Hematopoietic multipotent progenitor cell (in vitro differentiated cells): ENCODE data around the gene RUSF1. TPM values are rescaled to one million over a fixed set of nuclear protein-coding genes. Genes with fewer than 3 reads are reported as not detected.
"Not testable (repeated sequence)": the region's sequence is repeated elsewhere in the genome, so short reads cannot be mapped to it uniquely, and the experiment has no call there.

ENCODE experiments used
- DNase-seq, 3 donors: peaks; one replicate each; pipeline ENCODE4 v3.0.0-alpha.2; 2011 to 2015; ENCODE audit warnings: low read depth in 2 of 3, low spot score in 2 of 3
- total RNA-seq: library from RNA; depleted of rRNA; stranded (reverse); fragments of >200 nt; gene quantifications from one replicate; pipeline ENCODE4 v1.2.3, GENCODE V29; 2012

The RUSF1 gene
- total RNA-seq: 83.2 TPM

DNA sequence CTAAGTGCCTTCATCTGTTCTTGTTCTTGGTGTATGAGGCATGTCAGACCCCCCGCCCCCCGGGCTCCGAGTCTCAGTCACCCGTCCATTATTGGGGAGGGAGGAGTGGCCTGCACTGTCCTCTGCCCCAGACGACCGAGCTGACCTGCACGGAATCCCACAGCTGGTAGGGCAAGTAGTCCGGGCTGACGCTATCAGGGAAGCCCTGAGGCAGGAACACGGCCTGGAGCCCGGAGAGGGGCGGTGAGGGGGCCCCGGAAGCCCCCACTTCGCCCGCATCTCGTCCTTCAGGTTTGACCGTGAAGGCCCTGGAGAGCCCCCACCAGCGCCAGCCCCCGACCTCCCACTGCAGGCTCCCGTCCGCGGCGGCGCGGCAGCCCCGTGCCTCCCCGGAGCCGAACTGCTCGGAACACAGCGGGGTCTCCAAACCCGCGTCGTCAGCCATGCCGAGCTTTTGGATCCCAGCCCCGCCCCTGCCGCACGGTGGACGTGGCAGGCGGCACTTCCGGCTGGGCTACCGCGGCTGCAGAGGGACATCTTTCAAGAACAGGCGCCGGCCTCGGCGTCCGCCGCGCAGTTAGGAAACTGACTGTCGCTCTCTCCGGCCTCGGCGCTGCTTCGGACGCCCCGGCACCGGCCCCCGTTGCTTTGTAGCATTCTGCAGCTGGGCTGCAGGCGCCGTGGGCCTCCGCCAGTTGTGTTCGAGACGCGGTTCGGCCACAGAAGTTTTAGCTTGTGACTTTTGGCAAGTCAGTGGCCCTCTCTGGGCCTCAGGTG, at the start of gene RUSF1:
Gene RUSF1, minus strand, starts transcription at position 463 of the 777 bp plus-strand sequence. Its CDS starts 18 bp downstream, at position 445.
- peak; percentile 55 to 90 (median 85) for DNase-seq

GRCh38 chr16:31542763-31543162, 34.6 kb upstream of the RUSF1 start:
- no peak for DNase-seq

GRCh38 chr16:31539762-31540161, 31.6 kb upstream of the RUSF1 start:
- DNase-seq: not testable (repeated sequence)

- DNase-seq: not testable (repeated sequence)
Observed at GRCh38 chr16:31538243-31538598, 30.0 kb upstream of the RUSF1 start.

DNA sequence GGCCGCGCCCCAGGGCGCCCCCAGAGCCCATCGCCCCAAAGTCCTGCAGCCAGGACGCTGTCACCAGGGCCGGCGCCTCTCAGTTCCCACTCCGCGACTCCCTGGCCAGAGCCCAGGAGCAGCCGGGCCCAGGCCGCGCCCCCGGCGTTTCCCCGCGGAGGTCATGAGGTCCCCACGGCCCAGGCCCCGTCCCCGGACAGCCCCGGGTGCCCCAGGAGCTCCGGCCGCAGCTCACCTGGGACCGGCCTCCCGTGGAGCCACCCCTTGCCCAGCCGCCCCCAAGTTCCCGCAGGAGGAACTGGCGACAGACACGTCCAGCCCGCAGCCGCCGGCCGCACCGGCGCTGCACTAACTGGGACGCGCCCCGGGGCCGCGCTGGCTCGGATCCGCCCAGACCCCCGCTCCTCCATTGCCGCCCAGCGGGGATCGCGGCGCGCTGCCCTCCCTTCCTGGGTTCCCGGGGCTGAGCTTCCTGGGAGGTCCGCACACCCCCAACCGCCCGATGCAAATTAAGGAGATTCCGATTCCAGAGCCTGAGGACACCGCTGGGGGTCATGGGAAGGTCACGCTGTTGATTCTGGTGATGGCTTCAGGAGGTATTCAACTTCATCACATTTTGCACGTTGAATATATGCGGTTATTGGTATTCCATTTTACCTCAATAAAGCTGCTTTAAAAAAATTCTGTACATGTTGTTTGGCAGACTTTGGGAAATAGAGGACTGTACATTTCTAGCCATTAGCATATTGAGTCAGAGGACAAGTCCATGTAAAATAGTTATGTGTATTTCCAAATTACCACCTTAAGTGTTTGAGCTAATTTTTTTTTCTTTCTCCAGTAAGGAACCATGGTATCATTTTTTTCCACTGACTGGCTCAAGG, 29.4 kb upstream of the RUSF1 start:
- no peak for DNase-seq

- DNase-seq: no peak
Observed at GRCh38 chr16:31536804-31537361, 28.7 kb upstream of the RUSF1 start.

GRCh38 chr16:31535737-31536136, 27.5 kb upstream of the RUSF1 start:
- peak in 2 of 3 donors; percentile 86 to 94 for DNase-seq

DNA sequence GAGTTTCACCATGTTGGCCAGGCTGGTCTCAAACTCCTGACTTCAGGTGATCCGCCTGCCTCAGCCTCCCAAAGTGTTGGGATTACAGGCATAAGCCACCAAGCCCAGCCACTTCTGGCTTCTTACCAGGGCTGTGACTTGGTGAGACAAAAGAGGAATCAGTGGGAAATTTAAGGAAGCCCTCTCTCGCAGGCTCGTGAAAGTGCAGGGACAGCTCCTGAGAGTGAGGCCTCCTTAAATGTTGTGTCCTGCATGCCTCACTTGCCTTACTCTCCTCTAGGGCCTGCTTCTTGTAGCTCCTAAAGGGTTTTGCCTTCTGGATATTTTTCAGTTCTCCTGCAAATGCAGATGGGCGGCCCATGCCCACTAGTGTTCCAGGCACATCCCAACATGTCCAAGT, 24.7 kb upstream of the RUSF1 start:
- DNase-seq: no peak

- no peak for DNase-seq
Observed at GRCh38 chr16:31532120-31532519, 23.9 kb upstream of the RUSF1 start.

- no peak for DNase-seq
Observed at GRCh38 chr16:31531096-31531495, 22.9 kb upstream of the RUSF1 start.

- DNase-seq: no peak
Observed at GRCh38 chr16:31530405-31530804, 22.2 kb upstream of the RUSF1 start.

GRCh38 chr16:31529937-31530312, 21.7 kb upstream of the RUSF1 start:
- DNase-seq: no peak

DNA sequence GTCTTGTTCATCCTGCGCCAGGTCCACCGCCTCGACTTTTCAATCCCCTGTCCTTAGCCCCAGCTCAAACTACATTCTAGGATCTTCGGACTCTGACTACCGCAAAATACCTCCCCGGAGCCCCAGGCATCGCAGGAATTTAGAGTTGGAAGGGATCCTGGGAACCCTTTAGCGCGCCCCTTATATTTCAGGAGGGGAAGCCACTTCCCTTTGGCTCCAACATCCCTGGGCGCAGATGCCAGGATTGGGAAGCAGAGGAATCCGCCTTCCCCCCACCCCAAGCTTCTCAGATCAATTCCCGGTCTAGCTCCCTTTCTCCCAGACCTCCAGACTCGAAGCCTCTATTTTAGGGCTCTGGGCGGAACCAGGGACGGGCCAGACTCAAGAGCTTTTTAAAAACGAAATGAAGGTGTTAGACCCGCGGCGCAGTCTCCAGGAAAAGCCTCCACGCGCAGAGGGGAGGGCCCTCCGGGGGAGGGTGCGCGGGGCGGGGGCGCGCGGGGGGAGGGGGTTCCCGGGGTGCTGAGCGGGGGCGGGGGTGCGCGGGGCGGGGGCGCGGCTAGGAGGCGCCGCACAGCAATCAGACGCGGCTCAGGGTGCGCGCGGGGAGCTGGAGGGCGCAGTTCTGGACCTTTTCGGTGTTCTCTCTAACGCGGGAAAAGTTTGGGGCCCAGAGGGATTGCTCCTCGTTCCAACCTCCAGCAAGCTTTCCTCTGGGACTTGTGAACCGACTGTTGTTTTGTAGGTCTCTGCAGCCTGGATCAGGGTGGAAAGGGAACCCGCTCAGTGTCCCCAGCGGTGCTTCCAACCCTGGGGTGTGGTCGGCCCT, 21.1 kb upstream of the RUSF1 start:
- peak in 1 of 3 donors; percentile 27 for DNase-seq

- no peak for DNase-seq
Observed at GRCh38 chr16:31528523-31529107, 20.4 kb upstream of the RUSF1 start.

GRCh38 chr16:31527734-31528274, 19.6 kb upstream of the RUSF1 start, which contains the start of gene AHSP:
Gene AHSP (plus strand): TSS chr16:31527900. CDS start chr16:31528140, 240 bp downstream.
- DNase-seq: no peak

DNA sequence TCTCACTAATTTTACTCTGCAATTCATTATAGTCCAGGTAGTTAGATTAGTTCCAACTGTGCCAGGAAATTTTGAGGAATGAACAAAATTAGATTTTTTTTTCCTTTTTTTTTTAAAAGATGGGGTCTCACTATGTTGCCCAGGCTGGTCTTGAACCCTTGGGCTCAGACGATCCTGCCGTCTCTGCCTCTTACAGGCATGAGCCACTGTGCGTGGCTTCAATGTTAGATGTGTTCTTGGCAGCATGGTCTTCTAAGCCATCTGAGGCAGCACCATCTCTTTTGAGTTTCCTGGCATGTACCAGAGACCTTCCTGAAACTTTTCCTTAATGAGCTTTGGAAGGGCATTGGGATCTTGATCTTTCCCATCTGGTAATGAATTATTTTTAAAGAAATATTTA, 16.9 kb upstream of the RUSF1 start:
- DNase-seq: no peak

- DNase-seq: not testable (repeated sequence)
Observed at GRCh38 chr16:31523768-31524167, 15.6 kb upstream of the RUSF1 start.

DNA sequence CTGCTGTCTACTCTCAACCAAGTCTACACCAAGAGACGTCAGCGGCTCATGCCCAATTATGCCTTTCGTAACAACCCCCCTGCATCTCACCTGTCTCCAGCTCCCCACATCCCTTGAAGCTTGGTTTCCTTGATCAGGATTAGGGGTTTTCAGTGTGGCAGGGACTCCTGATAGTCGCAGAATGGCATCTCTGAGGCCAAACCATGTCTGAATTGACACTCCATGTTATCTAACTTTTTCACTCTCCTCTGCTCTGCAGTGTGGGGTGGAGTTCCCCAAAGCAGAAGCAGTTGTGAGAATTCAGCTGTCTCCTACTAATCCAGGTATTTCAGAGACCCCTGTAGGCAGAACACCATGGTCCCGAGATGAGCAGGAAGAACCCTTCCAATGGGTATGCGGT, 13.9 kb upstream of the RUSF1 start:
- no peak for DNase-seq

DNA sequence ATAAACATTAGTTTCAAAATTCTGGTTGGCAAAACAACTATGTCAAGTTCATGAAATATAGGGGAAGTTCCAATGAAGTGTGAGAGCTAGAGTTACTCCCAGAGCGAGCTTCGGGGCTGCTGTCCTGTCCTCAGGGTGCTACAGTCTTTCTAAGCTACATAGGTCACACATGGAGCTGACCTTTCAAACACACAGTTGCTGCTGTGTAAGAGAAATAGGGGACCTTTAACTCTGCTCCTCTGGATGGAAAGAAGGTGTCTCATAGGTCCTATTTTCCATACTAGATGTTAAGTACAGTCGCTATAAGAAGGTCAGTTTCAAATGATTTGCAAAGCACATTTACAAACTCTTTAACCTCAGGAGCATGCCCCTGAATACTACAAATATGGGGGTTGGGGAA, 13.2 kb upstream of the RUSF1 start:
- no peak for DNase-seq
